SK-N-SH treated with all-trans-retinoic acid at 6 μM for 48 hours (cell line): ENCODE results near the gene CD302.
A peak's percentile ranks its signal among the peaks of the same experiment; 100 is the strongest.

Experiments used
- ARNTL ChIP-seq: fragments of 450-650 bp; formaldehyde crosslinking; IDR thresholded peaks from 2 replicates; pipeline ENCODE4 v1.5.0; 2020; ENCODE audit warnings: low read depth, mild to moderate bottlenecking, moderate library complexity, borderline replicate concordance
- GLIS3 ChIP-seq: fragments of 250-450 bp; sonication (Bioruptor Pico); IDR thresholded peaks from 2 replicates; pipeline ENCODE4 v1.5.0; 2020; ENCODE audit warnings: mild to moderate bottlenecking, moderate library complexity
- RARB ChIP-seq: fragments of 250-450 bp; sonication (Bioruptor Pico); IDR thresholded peaks from 2 replicates; pipeline ENCODE4 v1.8.0; 2021; ENCODE audit warnings: mild to moderate bottlenecking, moderate library complexity
- ZFP3 ChIP-seq: fragments of 250-450 bp; sonication (Bioruptor Pico); IDR thresholded peaks from 2 replicates; pipeline ENCODE4 v1.5.0; 2020; ENCODE audit warnings: mild to moderate bottlenecking, moderate library complexity
- TF ChIP-seq, protein P1 (sequence below): fragments of 250-450 bp; sonication (Bioruptor Pico); IDR thresholded peaks from 2 replicates; pipeline ENCODE4 v1.8.0; 2020; ENCODE audit warnings: mild to moderate bottlenecking, moderate library complexity, borderline replicate concordance
- TF ChIP-seq, protein P2 (sequence below): fragments of 250-450 bp; sonication (Bioruptor Pico); IDR thresholded peaks from 2 replicates; pipeline ENCODE4 v1.5.1; 2021; ENCODE audit warnings: mild to moderate bottlenecking, moderate library complexity

GRCh38 chr2:159797543-159798375 lies at the start of gene CD302:
- TF ChIP-seq GLIS3 (no peak), ZFP3 (no peak), ARNTL (CRISPR knock-in tag) (no peak), RARB (CRISPR knock-in tag) (no peak)
- TF ChIP-seq, protein P1, sequence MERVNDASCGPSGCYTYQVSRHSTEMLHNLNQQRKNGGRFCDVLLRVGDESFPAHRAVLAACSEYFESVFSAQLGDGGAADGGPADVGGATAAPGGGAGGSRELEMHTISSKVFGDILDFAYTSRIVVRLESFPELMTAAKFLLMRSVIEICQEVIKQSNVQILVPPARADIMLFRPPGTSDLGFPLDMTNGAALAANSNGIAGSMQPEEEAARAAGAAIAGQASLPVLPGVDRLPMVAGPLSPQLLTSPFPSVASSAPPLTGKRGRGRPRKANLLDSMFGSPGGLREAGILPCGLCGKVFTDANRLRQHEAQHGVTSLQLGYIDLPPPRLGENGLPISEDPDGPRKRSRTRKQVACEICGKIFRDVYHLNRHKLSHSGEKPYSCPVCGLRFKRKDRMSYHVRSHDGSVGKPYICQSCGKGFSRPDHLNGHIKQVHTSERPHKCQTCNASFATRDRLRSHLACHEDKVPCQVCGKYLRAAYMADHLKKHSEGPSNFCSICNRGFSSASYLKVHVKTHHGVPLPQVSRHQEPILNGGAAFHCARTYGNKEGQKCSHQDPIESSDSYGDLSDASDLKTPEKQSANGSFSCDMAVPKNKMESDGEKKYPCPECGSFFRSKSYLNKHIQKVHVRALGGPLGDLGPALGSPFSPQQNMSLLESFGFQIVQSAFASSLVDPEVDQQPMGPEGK: peak; percentile 85
- TF ChIP-seq, protein P2, sequence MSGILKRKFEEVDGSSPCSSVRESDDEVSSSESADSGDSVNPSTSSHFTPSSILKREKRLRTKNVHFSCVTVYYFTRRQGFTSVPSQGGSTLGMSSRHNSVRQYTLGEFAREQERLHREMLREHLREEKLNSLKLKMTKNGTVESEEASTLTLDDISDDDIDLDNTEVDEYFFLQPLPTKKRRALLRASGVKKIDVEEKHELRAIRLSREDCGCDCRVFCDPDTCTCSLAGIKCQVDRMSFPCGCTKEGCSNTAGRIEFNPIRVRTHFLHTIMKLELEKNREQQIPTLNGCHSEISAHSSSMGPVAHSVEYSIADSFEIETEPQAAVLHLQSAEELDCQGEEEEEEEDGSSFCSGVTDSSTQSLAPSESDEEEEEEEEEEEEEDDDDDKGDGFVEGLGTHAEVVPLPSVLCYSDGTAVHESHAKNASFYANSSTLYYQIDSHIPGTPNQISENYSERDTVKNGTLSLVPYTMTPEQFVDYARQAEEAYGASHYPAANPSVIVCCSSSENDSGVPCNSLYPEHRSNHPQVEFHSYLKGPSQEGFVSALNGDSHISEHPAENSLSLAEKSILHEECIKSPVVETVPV (CRISPR knock-in tag): no peak
